ENCODE measurements around the gene RUNX1. TPM values are rescaled to one million over a fixed set of nuclear protein-coding genes. Genes with fewer than 3 reads are reported as not detected.

Gene RUNX1
- total RNA-seq, 1 donor from 2014 or later, result 7.8 TPM

DNA sequence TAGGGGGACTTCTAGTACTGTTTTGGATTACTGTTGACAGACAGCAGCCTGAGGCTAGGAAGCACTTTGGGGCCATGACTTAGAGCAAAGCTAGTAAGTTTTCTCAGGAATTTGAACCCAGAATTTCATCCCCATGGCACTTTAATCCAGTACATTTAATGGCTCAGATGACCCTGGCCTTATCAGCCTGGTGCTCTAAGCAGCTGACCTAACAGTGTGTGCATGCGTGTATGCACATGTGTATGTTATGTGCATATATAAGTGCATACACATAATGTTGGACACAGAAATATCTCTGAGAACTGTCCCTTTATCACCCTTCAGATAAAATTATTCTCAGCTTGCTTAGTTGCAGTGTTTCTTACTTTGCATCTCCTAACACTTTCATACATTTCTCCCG is 265.3 kb downstream of the RUNX1 start:
- Histone ChIP-seq H3K9me3 (ENCODE audit: control insufficient read depth in 3 of 3, low read length in 3 of 3) (no peaks in the 10 kb centered on the region), H3K4me3 (ENCODE audit: low read length in 3 of 3) (no peak overlapping the region), H3K36me3 (ENCODE audit: control insufficient read depth in 3 of 3, insufficient read depth in 3 of 3, low read length in 3 of 3) (no peaks in the 10 kb centered on the region), H3K27ac (ENCODE audit: low read depth, low read length) (no peak overlapping the region), H3K9ac (ENCODE audit: low read depth in 1 of 3, low read length in 3 of 3) (no peak overlapping the region), H3K4me1 (ENCODE audit: control insufficient read depth in 3 of 3, insufficient read depth in 3 of 3, low read length in 3 of 3) (no peaks in the 10 kb centered on the region), H3K27me3 (ENCODE audit: control insufficient read depth in 3 of 3, insufficient read depth in 3 of 3, low read length in 3 of 3) (no peaks in the 10 kb centered on the region)

- H3K27me3 ChIP-seq (ENCODE audit: control insufficient read depth in 3 of 3, insufficient read depth in 3 of 3, low read length in 3 of 3), result no peaks in the 10 kb centered on the region
- no peaks in the 10 kb centered on the region for H3K9me3 ChIP-seq (ENCODE audit: control insufficient read depth in 3 of 3, low read length in 3 of 3)
- no peaks in the 10 kb centered on the region for H3K4me1 ChIP-seq (ENCODE audit: control insufficient read depth in 3 of 3, insufficient read depth in 3 of 3, low read length in 3 of 3)
- H3K9ac ChIP-seq (ENCODE audit: low read depth in 1 of 3, low read length in 3 of 3), result no peak overlapping the region
- no peak overlapping the region for H3K27ac ChIP-seq (ENCODE audit: low read depth, low read length)
- no peaks in the 10 kb centered on the region for H3K36me3 ChIP-seq (ENCODE audit: control insufficient read depth in 3 of 3, insufficient read depth in 3 of 3, low read length in 3 of 3)
- no peak overlapping the region for H3K4me3 ChIP-seq (ENCODE audit: low read length in 3 of 3)
These were observed 266.4 kb downstream of the RUNX1 start for GRCh38 chr21:34782506-34783360.

DNA sequence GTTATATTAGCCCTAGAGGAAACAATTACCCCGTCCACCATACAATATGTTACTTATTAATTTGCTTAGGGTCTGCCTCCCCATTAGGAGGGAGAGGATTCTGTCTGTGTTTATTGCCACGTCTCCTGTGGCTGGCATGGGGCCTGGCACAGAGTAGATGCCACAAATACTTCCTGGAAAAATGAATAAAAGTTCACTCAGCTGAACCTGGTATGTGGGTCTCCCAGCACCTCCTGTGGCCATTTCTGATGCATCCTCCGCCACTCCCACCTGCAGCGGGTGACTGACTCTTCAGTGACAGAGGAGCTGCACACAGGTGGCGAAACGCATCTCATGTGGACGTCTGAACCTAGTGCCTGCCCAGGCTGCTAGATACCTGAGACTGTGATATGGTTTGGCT is 267.6 kb downstream of the RUNX1 start:
- no peaks in the 10 kb centered on the region for H3K4me1 ChIP-seq (ENCODE audit: control insufficient read depth in 3 of 3, insufficient read depth in 3 of 3, low read length in 3 of 3)
- H3K27me3 ChIP-seq (ENCODE audit: control insufficient read depth in 3 of 3, insufficient read depth in 3 of 3, low read length in 3 of 3), result no peaks in the 10 kb centered on the region
- no peaks in the 10 kb centered on the region for H3K9me3 ChIP-seq (ENCODE audit: control insufficient read depth in 3 of 3, low read length in 3 of 3)
- no peak overlapping the region for H3K9ac ChIP-seq (ENCODE audit: low read depth in 1 of 3, low read length in 3 of 3)
- no peaks in the 10 kb centered on the region for H3K36me3 ChIP-seq (ENCODE audit: control insufficient read depth in 3 of 3, insufficient read depth in 3 of 3, low read length in 3 of 3)
- H3K4me3 ChIP-seq (ENCODE audit: low read length in 3 of 3), result no peak overlapping the region
- no peak overlapping the region for H3K27ac ChIP-seq (ENCODE audit: low read depth, low read length)

DNA sequence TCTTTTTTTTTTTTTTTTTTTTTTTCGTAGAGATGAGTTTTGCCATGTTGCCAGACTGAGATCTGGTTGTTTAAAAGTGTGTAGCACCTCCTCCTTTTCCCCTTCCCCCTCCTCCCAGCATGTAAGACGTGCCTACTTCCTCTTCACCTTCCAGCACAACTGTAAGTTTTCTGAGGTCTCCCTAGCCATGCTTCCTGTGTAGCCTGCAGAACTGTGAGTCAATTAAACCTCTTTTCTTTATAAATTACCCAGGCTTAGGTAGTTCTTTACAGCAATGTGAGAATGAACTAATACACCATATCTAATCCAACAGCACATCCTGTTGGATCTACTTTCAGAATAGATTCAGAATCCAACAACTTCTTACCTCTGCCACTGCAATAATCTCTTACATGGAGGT is 269.2 kb downstream of the RUNX1 start:
- Histone ChIP-seq H3K4me3 (ENCODE audit: low read length in 3 of 3) (no peak overlapping the region), H3K4me1 (ENCODE audit: control insufficient read depth in 3 of 3, insufficient read depth in 3 of 3, low read length in 3 of 3) (no peaks in the 10 kb centered on the region), H3K9ac (ENCODE audit: low read depth in 1 of 3, low read length in 3 of 3) (no peak overlapping the region), H3K36me3 (ENCODE audit: control insufficient read depth in 3 of 3, insufficient read depth in 3 of 3, low read length in 3 of 3) (no peaks in the 10 kb centered on the region), H3K9me3 (ENCODE audit: control insufficient read depth in 3 of 3, low read length in 3 of 3) (no peaks in the 10 kb centered on the region), H3K27ac (ENCODE audit: low read depth, low read length) (no peak overlapping the region), H3K27me3 (ENCODE audit: control insufficient read depth in 3 of 3, insufficient read depth in 3 of 3, low read length in 3 of 3) (no peaks in the 10 kb centered on the region)

DNA sequence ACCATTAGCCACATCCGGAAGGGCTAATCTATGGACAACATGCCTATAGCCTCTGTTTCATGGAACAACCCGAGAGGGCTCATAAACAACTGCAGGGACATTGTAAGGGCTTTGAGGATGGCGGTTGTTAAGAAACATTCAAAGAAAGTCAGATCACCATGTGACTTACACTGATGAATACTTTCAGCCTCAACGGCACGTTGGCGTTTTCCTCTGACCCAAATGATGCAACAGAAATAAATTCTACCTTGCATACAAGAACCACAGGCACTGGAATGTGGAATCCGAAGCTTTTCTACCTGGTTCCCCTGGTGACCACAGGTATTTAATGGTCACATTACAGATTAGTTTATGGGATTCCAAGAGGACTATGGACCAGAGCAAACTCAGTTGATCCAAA is 273.3 kb downstream of the RUNX1 start:
- no peaks in the 10 kb centered on the region for H3K36me3 ChIP-seq (ENCODE audit: control insufficient read depth in 3 of 3, insufficient read depth in 3 of 3, low read length in 3 of 3)
- H3K4me3 ChIP-seq (ENCODE audit: low read length in 3 of 3), result no peak overlapping the region
- H3K9ac ChIP-seq (ENCODE audit: low read depth in 1 of 3, low read length in 3 of 3), result no peak overlapping the region
- no peaks in the 10 kb centered on the region for H3K4me1 ChIP-seq (ENCODE audit: control insufficient read depth in 3 of 3, insufficient read depth in 3 of 3, low read length in 3 of 3)
- H3K27me3 ChIP-seq (ENCODE audit: control insufficient read depth in 3 of 3, insufficient read depth in 3 of 3, low read length in 3 of 3), result no peaks in the 10 kb centered on the region
- H3K27ac ChIP-seq (ENCODE audit: low read depth, low read length), result no peak overlapping the region
- H3K9me3 ChIP-seq (ENCODE audit: control insufficient read depth in 3 of 3, low read length in 3 of 3), result no peaks in the 10 kb centered on the region

DNA sequence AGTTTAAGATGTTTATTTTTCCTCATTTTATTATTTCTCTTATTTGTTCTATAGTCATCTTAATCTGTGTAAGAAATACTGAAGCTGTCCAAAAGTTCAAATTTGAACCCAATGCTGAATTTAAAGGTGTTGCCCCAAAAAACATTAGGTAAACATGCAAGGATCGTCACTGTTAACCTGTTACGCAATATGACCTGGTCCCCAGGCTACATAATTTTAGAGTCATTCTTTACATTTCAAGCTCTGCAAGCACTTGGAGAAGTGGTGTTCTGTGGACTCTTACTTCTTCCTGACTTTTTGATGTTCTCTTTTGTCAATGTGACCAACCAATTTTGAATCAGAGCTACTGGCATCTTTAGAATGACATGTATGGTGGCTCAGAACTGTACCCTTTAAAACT is 274.4 kb downstream of the RUNX1 start:
- no peak overlapping the region for H3K9ac ChIP-seq (ENCODE audit: low read depth in 1 of 3, low read length in 3 of 3)
- no peak overlapping the region for H3K27ac ChIP-seq (ENCODE audit: low read depth, low read length)
- no peaks in the 10 kb centered on the region for H3K9me3 ChIP-seq (ENCODE audit: control insufficient read depth in 3 of 3, low read length in 3 of 3)
- H3K4me3 ChIP-seq (ENCODE audit: low read length in 3 of 3), result no peak overlapping the region
- H3K4me1 ChIP-seq (ENCODE audit: control insufficient read depth in 3 of 3, insufficient read depth in 3 of 3, low read length in 3 of 3), result no peaks in the 10 kb centered on the region
- H3K36me3 ChIP-seq (ENCODE audit: control insufficient read depth in 3 of 3, insufficient read depth in 3 of 3, low read length in 3 of 3), result no peaks in the 10 kb centered on the region
- H3K27me3 ChIP-seq (ENCODE audit: control insufficient read depth in 3 of 3, insufficient read depth in 3 of 3, low read length in 3 of 3), result no peaks in the 10 kb centered on the region

DNA sequence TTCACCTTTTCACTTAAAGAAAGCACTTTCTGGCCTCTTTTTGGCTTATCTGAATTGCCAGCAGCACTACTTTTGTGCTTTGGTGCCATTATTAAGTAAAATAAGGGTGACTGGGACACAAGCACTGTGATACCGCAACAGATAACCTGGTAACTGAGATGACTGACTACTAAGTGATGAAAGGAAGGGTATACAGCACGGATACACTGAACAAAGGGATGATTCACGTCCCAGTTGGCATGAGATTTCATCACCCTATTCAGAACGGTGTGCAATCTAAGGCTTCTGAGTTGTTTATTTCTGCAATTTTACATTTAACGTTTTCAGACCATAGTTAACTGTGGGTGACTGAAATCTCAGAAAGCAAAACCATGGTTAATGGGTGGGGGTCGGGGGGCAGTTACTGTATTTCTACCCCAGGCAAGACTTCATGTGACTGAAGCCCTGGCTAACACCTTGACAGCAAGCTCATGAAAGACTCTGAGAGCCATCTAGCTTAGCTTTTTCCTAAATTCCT is 277.5 kb downstream of the RUNX1 start:
- H3K4me1 ChIP-seq (ENCODE audit: control insufficient read depth in 3 of 3, insufficient read depth in 3 of 3, low read length in 3 of 3), result no peaks in the 10 kb centered on the region
- H3K9ac ChIP-seq (ENCODE audit: low read depth in 1 of 3, low read length in 3 of 3), result no peak overlapping the region
- no peaks in the 10 kb centered on the region for H3K9me3 ChIP-seq (ENCODE audit: control insufficient read depth in 3 of 3, low read length in 3 of 3)
- H3K4me3 ChIP-seq (ENCODE audit: low read length in 3 of 3), result no peak overlapping the region
- no peaks in the 10 kb centered on the region for H3K27me3 ChIP-seq (ENCODE audit: control insufficient read depth in 3 of 3, insufficient read depth in 3 of 3, low read length in 3 of 3)
- no peak overlapping the region for H3K27ac ChIP-seq (ENCODE audit: low read depth, low read length)
- no peaks in the 10 kb centered on the region for H3K36me3 ChIP-seq (ENCODE audit: control insufficient read depth in 3 of 3, insufficient read depth in 3 of 3, low read length in 3 of 3)

GRCh38 chr21:34770576-34770975 is 278.5 kb downstream of the RUNX1 start:
- Histone ChIP-seq H3K36me3 (ENCODE audit: control insufficient read depth in 3 of 3, insufficient read depth in 3 of 3, low read length in 3 of 3) (no peaks in the 10 kb centered on the region), H3K27ac (ENCODE audit: low read depth, low read length) (no peak overlapping the region), H3K4me3 (ENCODE audit: low read length in 3 of 3) (no peak overlapping the region), H3K9me3 (ENCODE audit: control insufficient read depth in 3 of 3, low read length in 3 of 3) (no peaks in the 10 kb centered on the region), H3K9ac (ENCODE audit: low read depth in 1 of 3, low read length in 3 of 3) (peak overlapping the region in 2 of 3 donors; percentile 5 to 19), H3K4me1 (ENCODE audit: control insufficient read depth in 3 of 3, insufficient read depth in 3 of 3, low read length in 3 of 3) (no peaks in the 10 kb centered on the region), H3K27me3 (ENCODE audit: control insufficient read depth in 3 of 3, insufficient read depth in 3 of 3, low read length in 3 of 3) (no peaks in the 10 kb centered on the region)

DNA sequence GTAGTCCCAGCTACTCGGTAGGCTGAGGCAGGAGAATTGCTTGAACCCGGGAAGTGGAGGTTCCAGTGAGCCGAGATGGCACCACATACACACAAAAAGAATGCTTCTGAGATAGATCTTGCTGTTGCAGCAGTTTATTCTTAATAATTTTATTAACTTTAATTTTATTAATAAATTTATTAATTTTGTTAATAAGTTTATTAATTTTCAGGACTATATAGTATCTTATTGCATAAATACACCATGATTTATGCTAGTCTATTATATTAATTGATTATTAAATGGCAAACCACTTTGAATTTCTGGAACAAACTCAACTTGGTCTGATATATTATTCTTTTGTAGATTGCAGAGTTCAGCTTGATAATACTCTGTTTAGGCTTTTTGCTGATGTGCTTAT is 280.8 kb downstream of the RUNX1 start:
- Histone ChIP-seq H3K4me1 (ENCODE audit: control insufficient read depth in 3 of 3, insufficient read depth in 3 of 3, low read length in 3 of 3) (no peaks in the 10 kb centered on the region), H3K27ac (ENCODE audit: low read depth, low read length) (no peak overlapping the region), H3K9ac (ENCODE audit: low read depth in 1 of 3, low read length in 3 of 3) (no peak overlapping the region)

GRCh38 chr21:34766862-34767261 is 282.2 kb downstream of the RUNX1 start:
- H3K9me3 ChIP-seq (ENCODE audit: control insufficient read depth in 3 of 3, low read length in 3 of 3), result no peaks in the 10 kb centered on the region
- no peaks in the 10 kb centered on the region for H3K27me3 ChIP-seq (ENCODE audit: control insufficient read depth in 3 of 3, insufficient read depth in 3 of 3, low read length in 3 of 3)
- H3K4me3 ChIP-seq (ENCODE audit: low read length in 3 of 3), result no peak overlapping the region
- H3K36me3 ChIP-seq (ENCODE audit: control insufficient read depth in 3 of 3, insufficient read depth in 3 of 3, low read length in 3 of 3), result no peaks in the 10 kb centered on the region
- no peak overlapping the region for H3K9ac ChIP-seq (ENCODE audit: low read depth in 1 of 3, low read length in 3 of 3)
- no peaks in the 10 kb centered on the region for H3K4me1 ChIP-seq (ENCODE audit: control insufficient read depth in 3 of 3, insufficient read depth in 3 of 3, low read length in 3 of 3)
- no peak overlapping the region for H3K27ac ChIP-seq (ENCODE audit: low read depth, low read length)

More for the DNA sequence above, 280.8 kb downstream of the RUNX1 start:
- H3K9me3 ChIP-seq (ENCODE audit: control insufficient read depth in 3 of 3, low read length in 3 of 3), result no peaks in the 10 kb centered on the region
- H3K27me3 ChIP-seq (ENCODE audit: control insufficient read depth in 3 of 3, insufficient read depth in 3 of 3, low read length in 3 of 3), result no peaks in the 10 kb centered on the region
- H3K4me3 ChIP-seq (ENCODE audit: low read length in 3 of 3), result no peak overlapping the region
- H3K36me3 ChIP-seq (ENCODE audit: control insufficient read depth in 3 of 3, insufficient read depth in 3 of 3, low read length in 3 of 3), result no peaks in the 10 kb centered on the region
